Measurements from ENCODE around the gene GATA1.

GRCh38 chrX:48791063-48791820, 4.9 kb downstream of the GATA1 start:
- TF ChIP-seq CTCF (IDR thresholded peaks at IDR 0.05), result no peak
- no peak for TF ChIP-seq POLR2A (IDR thresholded peaks at IDR 0.05)
